DOHH2 (cell line): Measurements from ENCODE around the gene USP49.

ENCODE experiments used
- H3F3A ChIP-seq: fragments of 200-600 bp; sonication (generic), shearing (Covaris generic); 2 replicates; pipeline ENCODE4 v1.6.0; 2016; ENCODE audit warnings: antibody characterized with exemption, mild to moderate bottlenecking; ENCODE audit not compliant: control insufficient read depth, insufficient read depth
- H3K27ac ChIP-seq: fragments of 200-600 bp; sonication (generic); 2 replicates; pipeline ENCODE4 v1.5.1; 2014; ENCODE audit warnings: low read depth, mild to moderate bottlenecking, low read length, moderate library complexity
- H3K27me3 ChIP-seq: fragments of 200-600 bp; sonication (generic); 2 replicates; pipeline ENCODE4 v1.6.1; 2014; ENCODE audit warnings: mild to moderate bottlenecking, low read length, mixed read lengths; ENCODE audit not compliant: control insufficient read depth
- H3K36me3 ChIP-seq: fragments of 200-600 bp; sonication (generic); 2 replicates; pipeline ENCODE4 v1.6.1; 2014; ENCODE audit warnings: mild to moderate bottlenecking, low read length, moderate library complexity, mixed read lengths; ENCODE audit not compliant: control insufficient read depth
- H3K4me1 ChIP-seq: fragments of 200-600 bp; sonication (generic); 2 replicates; pipeline ENCODE4 v1.6.1; 2014; ENCODE audit warnings: mild to moderate bottlenecking, low read length, mixed read lengths; ENCODE audit not compliant: control insufficient read depth
- H3K4me2 ChIP-seq: fragments of 200-600 bp; sonication (generic); 2 replicates; pipeline ENCODE4 v1.6.0; 2014; ENCODE audit warnings: mild to moderate bottlenecking, low read length, moderate library complexity
- H3K4me3 ChIP-seq: fragments of 200-600 bp; sonication (generic); 2 replicates; pipeline ENCODE4 v1.5.1; 2014; ENCODE audit warnings: mild to moderate bottlenecking, low read length, mixed read lengths
- H3K79me2 ChIP-seq: fragments of 200-600 bp; sonication (generic); 2 replicates; pipeline ENCODE4 v1.6.1; 2014; ENCODE audit warnings: mild to moderate bottlenecking, low read length, mixed read lengths; ENCODE audit not compliant: control insufficient read depth
- H3K9me2 ChIP-seq: fragments of 200-600 bp; sonication (generic); replicated peaks from 2 replicates; pipeline ENCODE4 v1.6.1; 2014; ENCODE audit warnings: mild to moderate bottlenecking, low read length, mixed read lengths; ENCODE audit not compliant: control insufficient read depth
- H3K9me3 ChIP-seq: fragments of 200-600 bp; sonication (generic); 2 replicates; pipeline ENCODE4 v1.6.1; 2014; ENCODE audit warnings: antibody characterized with exemption, low read length, mixed read lengths; ENCODE audit not compliant: control insufficient read depth, insufficient read depth
- H4K20me1 ChIP-seq: fragments of 200-600 bp; sonication (generic); 2 replicates; pipeline ENCODE4 v1.6.0; 2014; ENCODE audit warnings: low read depth, mild to moderate bottlenecking, antibody characterized with exemption, low read length, moderate library complexity; ENCODE audit not compliant: control insufficient read depth, insufficient read depth
- EZH2phosphoT487 ChIP-seq: fragments of 200-600 bp; sonication (generic); IDR thresholded peaks from 2 replicates; pipeline ENCODE4 v1.6.1; 2017; ENCODE audit warnings: borderline replicate concordance, mild to moderate bottlenecking, antibody characterized with exemption, low read length, moderate library complexity, mixed read lengths
- TF ChIP-seq, protein P1 (sequence below): fragments of 200-600 bp; sonication (generic); IDR thresholded peaks from one replicate; pipeline ENCODE4 v1.5.1; 2014; ENCODE audit warnings: antibody characterized with exemption, mild to moderate bottlenecking, low read depth, low read length; ENCODE audit not compliant: poor library complexity, severe bottlenecking

USP49 gene

DNA sequence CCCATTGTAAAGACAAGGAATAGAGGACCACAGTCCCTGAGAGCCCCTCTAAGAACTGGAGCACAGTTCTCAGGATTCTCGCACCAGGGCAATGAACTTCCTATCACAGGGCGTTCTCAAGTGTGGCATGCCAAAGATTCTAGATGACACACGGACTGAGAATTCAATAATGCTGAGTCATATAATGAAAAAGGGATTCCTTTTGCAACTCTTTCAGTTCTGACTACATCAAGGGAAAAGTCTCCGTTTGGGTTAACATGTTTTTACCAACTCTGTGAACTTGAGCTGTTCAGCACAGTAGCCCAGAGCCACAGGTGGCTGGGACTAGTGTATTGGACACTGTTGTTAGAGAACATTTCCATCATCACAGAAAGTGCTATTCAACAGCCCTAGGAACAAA lies 22.4 kb upstream of the USP49 start:
- TF ChIP-seq, protein P1, sequence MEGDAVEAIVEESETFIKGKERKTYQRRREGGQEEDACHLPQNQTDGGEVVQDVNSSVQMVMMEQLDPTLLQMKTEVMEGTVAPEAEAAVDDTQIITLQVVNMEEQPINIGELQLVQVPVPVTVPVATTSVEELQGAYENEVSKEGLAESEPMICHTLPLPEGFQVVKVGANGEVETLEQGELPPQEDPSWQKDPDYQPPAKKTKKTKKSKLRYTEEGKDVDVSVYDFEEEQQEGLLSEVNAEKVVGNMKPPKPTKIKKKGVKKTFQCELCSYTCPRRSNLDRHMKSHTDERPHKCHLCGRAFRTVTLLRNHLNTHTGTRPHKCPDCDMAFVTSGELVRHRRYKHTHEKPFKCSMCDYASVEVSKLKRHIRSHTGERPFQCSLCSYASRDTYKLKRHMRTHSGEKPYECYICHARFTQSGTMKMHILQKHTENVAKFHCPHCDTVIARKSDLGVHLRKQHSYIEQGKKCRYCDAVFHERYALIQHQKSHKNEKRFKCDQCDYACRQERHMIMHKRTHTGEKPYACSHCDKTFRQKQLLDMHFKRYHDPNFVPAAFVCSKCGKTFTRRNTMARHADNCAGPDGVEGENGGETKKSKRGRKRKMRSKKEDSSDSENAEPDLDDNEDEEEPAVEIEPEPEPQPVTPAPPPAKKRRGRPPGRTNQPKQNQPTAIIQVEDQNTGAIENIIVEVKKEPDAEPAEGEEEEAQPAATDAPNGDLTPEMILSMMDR: no peak
- TF ChIP-seq EZH2phosphoT487: no peak
- Histone ChIP-seq H3K4me3 (no peak overlapping the region), H3K9me3 (no peaks in the 10 kb centered on the region), H3K4me1 (peaks cover 16% of the 10 kb centered on the region), H3K4me2 (no peak overlapping the region), H3K79me2 (peaks cover 75% of the 10 kb centered on the region), H3F3A (no peaks in the 10 kb centered on the region), H3K9me2 (no peaks in the 10 kb centered on the region), H3K36me3 (peaks cover 53% of the 10 kb centered on the region), H3K27ac (no peak overlapping the region), H3K27me3 (no peaks in the 10 kb centered on the region), H4K20me1 (peaks cover 2% of the 10 kb centered on the region; the same call in 1 of the 2 replicates)

DNA sequence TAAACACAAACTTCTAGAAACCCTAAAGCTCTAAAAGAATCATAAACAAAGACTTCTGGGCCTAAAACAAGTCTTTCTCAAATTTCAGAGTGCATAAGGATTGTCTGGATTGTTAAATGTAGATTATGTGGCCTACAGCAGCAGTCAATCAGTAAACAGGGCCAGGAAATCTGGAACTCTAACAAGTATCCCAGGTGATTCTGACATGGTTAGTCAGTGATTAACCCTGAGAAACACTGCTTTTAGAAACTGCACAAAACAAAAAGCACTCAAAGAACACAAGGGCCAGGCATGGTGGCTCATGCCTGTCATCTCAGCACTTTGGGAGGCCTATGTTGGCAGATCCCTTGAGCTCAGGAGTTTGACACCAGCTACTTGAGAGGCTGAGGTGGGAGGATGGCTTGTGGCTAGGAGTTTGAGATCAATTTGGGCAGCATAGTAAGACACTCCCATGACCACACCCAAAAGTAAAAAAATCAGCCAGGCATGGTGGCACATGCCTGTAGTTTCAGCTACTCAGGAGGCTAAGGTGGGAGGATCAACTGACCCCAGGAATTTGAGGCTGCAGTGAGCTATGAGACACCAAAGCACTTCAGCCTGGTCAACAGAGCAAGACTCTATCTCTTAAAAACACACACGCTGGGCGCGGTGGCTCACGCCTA lies 19.8 kb upstream of the USP49 start:
- Histone ChIP-seq H3K4me1 (peaks cover 11% of the 10 kb centered on the region), H3K4me3 (no peak overlapping the region), H4K20me1 (no peaks in the 10 kb centered on the region), H3F3A (no peaks in the 10 kb centered on the region), H3K9me3 (no peaks in the 10 kb centered on the region), H3K27ac (no peak overlapping the region), H3K9me2 (no peaks in the 10 kb centered on the region), H3K79me2 (peaks cover 52% of the 10 kb centered on the region), H3K4me2 (no peak overlapping the region), H3K36me3 (peaks cover 52% of the 10 kb centered on the region), H3K27me3 (no peaks in the 10 kb centered on the region)
- TF ChIP-seq, protein P1: no peak
- no peak for TF ChIP-seq EZH2phosphoT487

- H3K4me1 ChIP-seq: peaks cover 4% of the 10 kb centered on the region
- no peaks in the 10 kb centered on the region for H3K9me2 ChIP-seq
- peaks cover 56% of the 10 kb centered on the region for H3K36me3 ChIP-seq
- no peaks in the 10 kb centered on the region for H4K20me1 ChIP-seq
- no peak overlapping the region for H3K27ac ChIP-seq
- H3K4me3 ChIP-seq: no peak overlapping the region
- no peak overlapping the region for H3K4me2 ChIP-seq
- TF ChIP-seq EZH2phosphoT487: no peak
- TF ChIP-seq, protein P1: no peak
- no peaks in the 10 kb centered on the region for H3F3A ChIP-seq
- no peaks in the 10 kb centered on the region for H3K9me3 ChIP-seq
- peaks cover 47% of the 10 kb centered on the region for H3K79me2 ChIP-seq
- H3K27me3 ChIP-seq: no peaks in the 10 kb centered on the region
Measured at GRCh38 chr6:41914343-41914742, 19.2 kb upstream of the USP49 start.
